GM18498 (cell line): ENCODE measurements around the gene CRELD1.

ENCODE experiments used
- ATAC-seq: cut with Tn5 transposase; IDR thresholded peaks from one replicate; pipeline ENCODE4 v1.9.1; 2021; ENCODE audit warnings: mild to moderate bottlenecking, moderate library complexity; ENCODE audit not compliant: unreplicated experiment

The CRELD1 gene

DNA sequence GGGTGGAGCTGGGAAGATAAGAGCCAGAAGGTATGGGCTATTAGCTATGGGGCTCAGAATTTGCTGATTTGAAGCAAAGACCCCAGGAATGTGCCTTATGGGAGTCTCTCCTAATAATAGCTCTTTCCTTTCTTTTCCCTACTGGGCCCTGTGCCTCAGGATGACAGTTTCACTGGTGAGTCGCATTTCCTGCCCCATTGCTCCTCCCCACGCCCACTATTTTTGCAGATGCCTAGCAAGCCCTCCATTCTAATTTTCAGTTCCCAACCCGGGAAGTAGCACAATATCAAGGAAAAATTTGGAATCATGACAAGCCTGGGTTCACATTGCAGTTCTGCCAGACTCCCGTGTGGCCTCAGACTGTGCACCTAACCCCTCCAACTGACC is 30.4 kb upstream of the CRELD1 start:
- ATAC-seq, result no peak

DNA sequence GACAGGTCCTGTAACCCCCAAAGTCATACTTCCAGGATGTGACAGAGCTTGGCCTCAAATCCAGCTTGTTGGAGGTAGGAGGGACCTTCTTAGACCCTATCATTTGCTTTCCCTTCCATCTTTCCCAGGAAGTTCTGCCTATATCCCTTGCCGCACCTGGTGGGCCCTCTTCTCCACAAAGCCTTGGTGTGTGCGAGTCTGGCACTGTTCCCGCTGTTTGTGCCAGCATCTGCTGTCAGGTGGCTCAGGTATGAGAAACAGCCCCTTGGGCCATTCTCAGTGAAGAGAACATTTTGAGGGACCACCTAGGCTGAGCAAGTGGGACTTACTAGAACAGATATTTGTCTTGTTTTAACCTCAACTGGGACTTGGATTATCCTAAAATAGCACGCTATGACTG is 29.7 kb upstream of the CRELD1 start:
- no peak for ATAC-seq

DNA sequence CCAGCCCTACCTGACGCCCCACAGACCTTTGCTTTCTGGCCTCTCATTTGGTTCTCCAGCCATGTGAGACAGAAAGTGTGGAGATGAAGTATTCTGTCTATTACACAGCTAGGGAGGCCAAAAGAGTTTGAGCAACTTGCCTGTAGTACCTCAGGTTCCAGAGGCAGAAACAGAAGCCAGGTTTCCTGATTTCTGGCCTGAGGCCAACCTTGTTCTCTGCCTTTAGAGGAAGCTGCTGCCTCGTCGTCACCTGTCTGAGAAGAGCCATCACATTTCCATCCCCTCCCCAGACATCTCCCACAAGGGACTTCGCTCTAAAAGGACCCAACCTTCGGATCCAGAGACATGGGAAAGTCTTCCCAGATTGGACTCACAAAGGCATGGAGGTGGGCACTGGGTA is 27.2 kb upstream of the CRELD1 start:
- no peak for ATAC-seq

DNA sequence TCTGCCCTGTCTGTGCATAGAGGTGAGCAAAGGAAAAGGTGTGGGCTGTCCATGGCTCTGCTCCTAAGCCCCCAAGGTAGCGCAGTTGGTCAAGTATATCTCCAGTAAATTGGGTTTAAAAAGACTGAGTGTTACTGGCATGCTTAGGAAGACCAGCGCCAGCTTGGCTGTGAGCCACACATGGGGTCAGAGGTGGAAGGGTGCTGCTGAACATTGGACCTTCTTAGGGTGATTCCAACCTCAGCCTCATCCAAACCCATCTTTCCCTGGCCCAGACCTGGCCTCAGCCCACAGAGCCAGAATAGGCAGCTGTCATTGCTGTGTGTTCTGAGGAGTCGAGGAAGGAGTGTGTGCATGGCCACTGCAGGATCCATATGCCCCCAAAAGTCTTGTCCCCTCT is 25.3 kb upstream of the CRELD1 start:
- no peak for ATAC-seq

DNA sequence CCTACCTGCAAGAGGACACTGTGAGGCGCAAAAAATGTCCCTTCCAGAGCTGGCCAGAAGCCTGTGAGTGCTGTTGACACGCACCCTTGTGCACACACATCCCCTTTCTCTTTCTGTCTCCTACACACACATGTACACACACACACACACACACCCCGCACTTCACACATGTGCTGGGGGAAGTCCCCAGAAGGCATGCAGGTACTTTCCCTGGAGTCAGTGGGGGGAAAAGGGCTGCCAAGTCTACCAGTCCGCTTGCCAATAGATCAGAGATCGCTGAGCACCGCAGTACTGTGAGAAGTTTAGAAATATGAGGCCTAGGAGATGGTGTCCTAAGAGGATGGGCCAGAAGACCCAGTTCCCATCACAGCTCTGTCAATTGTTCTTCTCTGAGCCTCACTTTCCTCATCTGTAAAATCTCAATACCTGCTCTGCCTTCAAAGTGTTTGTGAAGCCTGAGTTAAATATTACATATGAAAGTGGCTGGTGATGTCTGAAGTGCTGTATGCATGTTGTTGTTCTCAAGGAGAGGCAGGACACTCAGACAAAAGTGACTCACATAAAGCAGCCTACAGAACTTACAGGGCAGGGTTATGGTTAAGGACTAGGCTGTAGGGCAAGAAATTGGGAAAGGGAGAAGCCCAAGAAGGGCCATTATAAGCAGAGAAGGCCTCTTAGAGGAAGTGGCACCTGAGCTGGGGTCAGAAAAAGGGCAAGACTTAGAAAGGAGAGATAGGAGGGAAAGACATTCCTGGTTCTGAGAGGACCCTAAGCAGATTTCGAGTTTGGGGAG is 24.2 kb upstream of the CRELD1 start:
- ATAC-seq, result no peak

DNA sequence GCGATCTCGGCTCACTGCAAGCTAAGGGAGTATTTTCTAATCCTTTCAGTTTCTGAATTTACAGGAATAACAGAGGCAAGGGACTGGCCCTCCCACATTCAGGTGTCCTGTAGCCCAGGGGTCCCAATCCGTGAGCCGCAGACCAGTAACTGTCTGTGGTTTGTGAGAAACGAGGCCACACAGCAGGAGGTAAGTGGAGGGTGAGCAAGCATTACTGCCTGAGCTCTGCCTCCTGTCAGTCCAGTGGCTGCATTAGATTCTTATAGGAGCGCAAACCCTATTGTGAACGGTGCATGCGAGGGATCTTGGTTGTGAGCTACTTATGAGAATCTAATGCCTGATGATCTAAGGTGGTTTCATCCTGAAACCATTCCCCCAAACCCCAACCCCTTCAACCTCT is 21.8 kb upstream of the CRELD1 start:
- no peak for ATAC-seq

DNA sequence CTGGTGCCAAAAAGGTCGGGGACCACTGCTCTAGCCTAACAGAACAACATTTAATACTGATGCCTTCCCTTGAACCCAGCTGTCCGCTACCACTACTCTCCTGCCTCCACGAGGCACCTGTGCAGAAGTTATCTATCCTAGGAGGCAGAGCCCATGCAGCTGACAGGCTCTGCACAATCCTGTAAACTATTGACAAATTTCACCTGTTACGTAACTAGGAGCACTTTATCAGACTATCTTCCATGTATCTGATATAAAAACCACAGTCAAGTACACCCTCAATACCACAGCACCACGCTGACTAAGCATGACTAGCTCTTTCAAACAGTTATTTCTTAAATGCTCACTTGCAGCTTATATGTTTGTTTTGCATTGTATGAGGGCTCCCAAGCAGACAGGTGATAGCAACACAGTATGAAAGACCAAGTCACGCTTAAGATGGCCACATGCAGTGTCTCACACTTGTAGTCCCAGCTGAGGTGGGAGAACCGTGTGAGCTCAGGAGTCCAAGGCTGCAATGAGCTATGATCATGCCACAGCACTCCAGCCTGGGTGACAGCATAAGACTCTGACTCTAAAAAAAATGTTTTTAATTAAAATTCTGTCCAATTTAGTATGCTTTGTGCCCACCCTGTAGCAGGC is 21.2 kb upstream of the CRELD1 start:
- ATAC-seq, result no peak

DNA sequence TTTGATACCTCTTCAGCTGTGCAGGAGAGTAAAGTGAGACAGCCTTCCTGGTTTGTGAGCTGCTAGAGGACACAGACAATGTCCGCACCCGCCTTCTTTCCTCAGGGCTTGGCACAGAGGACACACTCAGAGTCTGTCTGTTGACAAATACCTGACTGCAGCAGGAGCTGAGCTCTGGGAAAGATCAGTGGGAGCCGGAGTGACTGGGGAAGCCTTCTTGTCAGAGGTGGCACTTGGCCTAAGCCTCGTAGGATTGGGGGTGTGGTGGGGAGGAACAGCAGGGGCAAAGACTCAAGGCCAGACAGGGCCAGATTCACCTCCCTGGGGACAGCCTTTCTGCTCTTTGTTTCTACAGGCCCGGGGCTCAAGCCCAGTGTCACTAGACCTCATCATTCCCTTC is 20.0 kb upstream of the CRELD1 start:
- no peak for ATAC-seq

DNA sequence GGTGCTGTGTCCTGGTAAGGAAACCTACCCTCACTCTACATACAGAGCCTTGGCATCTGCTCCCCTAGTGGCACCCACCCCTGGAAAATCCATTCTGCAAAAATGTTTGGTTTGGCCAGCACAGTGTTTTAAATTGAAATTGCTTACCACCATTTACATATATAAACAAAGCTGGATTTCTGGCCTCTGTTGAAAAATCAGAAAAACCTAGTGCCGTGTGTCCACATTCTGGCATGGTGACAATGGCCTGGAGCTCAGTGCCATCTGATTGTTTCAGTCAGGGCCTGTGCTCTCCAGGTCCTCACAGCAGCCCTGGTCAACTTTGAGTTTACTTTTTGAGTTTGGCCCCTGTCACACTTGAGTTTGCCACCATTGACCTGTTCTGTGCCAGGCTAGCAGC is 19.6 kb upstream of the CRELD1 start:
- no peak for ATAC-seq

DNA sequence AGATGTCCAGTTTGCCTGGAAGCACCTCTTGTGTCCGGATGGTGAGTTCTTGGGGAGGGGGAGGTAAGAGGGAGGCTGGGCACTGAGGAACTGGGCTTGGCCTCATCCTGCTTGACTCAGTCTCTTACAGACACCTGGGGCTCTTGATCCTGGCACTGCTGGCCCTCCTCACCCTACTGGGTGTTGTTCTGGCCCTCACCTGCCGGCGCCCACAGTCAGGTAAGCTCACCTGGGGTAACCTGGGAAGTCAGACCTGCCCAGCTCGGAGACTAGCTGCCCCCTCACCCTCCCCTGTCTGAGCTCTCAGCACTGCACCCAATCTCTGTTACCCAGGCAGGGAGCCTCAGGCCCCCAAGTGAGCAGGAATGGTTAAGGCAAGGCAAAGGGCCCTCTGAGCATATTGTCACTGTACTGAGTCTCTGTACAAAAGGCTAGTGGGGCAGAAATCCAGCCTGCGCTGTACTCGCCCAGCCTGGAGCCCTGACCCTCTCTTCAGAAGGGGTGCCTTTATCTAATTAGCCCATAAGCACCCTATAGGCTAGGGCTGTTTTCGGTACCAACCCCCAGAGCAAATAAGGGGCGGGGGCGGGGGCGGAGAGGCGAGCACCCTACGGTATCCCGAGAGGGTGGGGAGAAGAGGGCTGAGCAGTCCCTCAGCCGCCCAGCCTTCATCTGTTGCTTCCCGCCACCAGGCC is 18.9 kb upstream of the CRELD1 start:
- ATAC-seq, result no peak

DNA sequence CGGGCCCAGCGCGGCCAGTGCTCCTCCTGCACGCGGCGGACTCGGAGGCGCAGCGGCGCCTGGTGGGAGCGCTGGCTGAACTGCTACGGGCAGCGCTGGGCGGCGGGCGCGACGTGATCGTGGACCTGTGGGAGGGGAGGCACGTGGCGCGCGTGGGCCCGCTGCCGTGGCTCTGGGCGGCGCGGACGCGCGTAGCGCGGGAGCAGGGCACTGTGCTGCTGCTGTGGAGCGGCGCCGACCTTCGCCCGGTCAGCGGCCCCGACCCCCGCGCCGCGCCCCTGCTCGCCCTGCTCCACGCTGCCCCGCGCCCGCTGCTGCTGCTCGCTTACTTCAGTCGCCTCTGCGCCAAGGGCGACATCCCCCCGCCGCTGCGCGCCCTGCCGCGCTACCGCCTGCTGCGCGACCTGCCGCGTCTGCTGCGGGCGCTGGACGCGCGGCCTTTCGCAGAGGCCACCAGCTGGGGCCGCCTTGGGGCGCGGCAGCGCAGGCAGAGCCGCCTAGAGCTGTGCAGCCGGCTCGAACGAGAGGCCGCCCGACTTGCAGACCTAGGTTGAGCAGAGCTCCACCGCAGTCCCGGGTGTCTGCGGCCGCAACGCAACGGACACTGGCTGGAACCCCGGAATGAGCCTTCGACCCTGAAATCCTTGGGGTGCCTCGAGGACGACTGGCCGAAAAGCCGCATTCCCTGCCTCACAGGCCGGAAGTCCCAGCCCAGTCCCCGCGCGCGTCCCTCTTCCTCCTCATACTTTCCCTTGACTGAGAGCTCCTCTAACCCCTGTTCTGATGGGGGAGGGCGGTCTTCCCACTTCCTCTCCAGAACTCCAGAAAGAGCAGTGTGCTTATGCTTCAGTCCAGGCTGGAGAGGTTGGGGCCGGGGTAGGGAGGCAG is 18.1 kb upstream of the CRELD1 start:
- ATAC-seq, result peak; percentile 51

DNA sequence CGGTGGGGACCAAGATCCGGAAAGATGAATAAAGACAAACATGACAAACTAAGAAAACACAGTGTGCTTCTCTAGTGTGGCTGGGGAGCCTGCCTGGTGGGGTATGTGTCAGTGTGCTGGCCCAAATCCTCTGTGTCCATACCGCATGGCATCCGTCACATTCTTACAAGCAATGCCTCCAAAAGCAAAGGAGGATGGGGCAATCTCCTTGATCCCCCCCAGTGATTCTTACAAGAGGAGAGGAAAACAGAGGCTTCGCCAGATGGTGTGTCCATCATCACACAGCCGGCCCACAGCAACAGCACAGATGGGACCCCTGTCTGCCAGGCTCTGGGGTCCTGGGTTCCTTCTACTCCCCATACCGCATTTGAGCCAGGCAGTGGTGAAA is 17.3 kb upstream of the CRELD1 start:
- ATAC-seq, result no peak

DNA sequence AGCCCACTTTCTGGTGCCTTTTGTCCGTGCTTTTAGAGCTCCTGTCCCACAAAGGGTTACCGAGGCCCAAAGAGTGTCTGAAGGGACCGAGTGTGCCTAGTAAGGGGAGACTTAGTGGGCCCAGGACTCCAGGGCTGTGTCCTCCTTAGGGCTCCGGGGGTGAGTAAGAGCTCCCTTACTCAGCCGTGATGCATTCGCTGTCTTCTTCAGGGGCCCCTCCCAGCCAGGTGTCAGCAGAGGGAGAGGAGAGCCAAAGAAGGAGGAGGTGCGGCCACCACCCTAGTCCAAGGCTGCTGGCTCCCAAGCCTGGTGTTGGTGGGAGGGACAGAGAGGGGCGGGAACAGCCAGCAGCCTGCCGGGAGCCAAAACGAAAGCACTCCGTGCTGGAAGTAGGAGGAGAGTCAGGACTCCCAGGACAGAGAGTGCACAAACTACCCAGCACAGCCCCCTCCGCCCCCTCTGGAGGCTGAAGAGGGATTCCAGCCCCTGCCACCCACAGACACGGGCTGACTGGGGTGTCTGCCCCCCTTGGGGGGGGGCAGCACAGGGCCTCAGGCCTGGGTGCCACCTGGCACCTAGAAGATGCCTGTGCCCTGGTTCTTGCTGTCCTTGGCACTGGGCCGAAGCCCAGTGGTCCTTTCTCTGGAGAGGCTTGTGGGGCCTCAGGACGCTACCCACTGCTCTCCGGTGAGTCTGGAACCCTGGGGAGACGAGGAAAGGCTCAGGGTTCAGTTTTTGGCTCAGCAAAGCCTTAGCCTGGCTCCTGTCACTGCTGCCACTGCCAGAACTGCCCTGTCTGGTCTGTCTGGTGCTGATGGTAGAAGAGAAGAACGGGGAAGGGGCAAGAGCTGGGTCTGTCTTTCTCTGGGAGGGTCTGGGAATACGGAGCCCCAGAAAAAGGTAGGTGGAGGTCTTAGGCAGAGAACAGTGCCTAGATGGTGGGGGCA is 16.6 kb upstream of the CRELD1 start, which contains the start of gene IL17RC:
Gene IL17RC, plus strand, starts transcription at position 365 of the 947 bp plus-strand sequence. Its CDS starts 218 bp downstream, at position 583.
- ATAC-seq, result no peak

DNA sequence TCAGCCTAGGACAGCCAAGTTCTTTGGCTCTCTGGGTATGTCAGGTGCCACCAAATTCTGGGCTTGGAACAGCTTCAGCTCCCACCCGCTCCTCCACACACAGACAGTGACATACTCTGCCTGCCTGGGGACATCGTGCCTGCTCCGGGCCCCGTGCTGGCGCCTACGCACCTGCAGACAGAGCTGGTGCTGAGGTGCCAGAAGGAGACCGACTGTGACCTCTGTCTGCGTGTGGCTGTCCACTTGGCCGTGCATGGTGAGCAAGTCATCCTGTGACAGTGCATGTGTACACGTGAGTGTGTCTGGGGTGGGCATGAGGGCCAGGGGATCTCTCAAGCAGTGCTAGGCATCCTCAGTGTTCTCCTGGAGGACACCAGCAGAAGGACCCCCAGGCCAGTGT is 15.8 kb upstream of the CRELD1 start:
- no peak for ATAC-seq

DNA sequence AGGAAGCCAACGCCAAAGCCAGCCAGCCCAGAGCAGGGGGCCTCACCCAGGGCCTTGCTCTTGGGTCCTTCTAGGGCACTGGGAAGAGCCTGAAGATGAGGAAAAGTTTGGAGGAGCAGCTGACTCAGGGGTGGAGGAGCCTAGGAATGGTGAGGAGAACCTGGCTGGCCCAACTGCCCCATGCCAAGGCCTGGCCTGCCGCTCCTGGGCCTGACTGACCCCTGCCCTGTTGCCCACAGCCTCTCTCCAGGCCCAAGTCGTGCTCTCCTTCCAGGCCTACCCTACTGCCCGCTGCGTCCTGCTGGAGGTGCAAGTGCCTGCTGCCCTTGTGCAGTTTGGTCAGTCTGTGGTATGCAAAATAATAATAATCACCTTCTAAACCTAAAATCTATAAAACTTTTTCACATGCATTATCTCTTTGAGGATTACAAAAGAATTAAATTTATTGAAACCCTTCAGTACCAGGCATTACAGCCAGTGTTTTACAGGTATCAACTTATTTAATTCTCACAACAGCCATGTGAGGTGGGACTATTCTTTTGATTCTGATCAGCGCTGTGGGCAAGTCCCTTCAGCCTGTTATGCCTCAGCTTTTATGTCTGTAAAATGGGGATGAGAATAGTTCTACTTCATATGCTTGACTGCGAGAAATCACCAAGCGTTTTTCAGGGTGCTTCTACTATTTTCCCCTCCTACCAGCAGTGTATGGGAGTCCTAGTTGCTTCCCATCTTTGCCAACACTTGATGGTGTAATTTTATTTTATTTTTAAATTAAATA is 15.2 kb upstream of the CRELD1 start:
- ATAC-seq, result no peak

DNA sequence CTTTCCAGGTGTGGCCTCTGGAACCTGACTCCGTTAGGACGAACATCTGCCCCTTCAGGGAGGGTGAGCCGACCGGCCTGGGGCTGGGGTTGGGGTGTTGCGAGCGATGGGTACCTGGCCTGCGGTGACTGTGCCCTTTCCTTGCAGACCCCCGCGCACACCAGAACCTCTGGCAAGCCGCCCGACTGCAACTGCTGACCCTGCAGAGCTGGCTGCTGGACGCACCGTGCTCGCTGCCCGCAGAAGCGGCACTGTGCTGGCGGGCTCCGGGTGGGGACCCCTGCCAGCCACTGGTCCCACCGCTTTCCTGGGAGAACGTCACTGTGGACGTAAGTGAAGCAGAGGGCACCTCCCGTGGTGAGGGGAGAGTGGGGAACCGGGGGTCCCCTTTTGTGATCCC is 5.5 kb upstream of the CRELD1 start:
- no peak for ATAC-seq

DNA sequence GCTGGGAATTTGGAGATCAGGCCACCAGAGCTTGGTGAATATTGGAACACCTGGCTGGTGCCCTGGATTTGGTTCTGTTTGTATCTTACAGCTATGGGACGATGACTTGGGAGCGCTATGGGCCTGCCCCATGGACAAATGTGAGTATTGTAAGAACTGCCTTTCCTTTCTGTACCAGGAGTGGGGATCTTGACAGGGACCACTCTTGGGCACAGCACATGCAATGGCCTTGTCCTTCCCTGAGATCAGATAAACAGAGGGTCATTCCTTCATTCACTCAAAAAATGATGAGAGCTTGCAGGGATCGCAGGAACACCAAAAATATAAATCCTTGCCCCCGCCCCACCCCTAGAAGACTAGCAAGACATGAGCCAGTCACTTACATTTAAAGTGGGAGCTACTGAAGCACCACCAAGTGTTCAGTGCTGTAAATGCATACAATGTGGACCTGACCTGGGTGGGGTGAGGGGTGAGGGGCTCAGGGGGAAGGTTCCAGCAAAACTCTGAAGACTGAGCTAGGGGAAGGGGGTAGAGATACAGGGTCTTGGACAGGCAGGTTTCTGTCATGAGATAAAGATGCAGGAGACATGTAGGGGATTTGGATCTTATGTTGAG is 2.7 kb upstream of the CRELD1 start:
- ATAC-seq, result no peak

DNA sequence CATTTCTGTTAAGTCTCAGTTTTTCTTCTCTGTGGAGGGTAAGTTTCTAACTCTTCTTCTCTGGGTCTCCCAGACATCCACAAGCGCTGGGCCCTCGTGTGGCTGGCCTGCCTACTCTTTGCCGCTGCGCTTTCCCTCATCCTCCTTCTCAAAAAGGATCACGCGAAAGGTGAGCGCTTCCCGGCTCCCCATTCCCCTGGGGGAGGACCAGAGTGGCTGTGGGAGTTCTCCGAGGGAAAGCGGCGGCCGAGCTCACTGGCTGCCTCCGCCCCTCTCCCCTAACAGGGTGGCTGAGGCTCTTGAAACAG is 1.1 kb upstream of the CRELD1 start:
- ATAC-seq, result no peak
